Esophagus muscularis mucosa (tissue), 3 donors: Measurements from ENCODE around the gene SV2B.

Experiments used
- CTCF ChIP-seq, 3 experiments: fragments of 200-600 bp in 2 of 3; fragments of 450-650 bp in 1 of 3; sonication (generic) in 2 of 3; IDR thresholded peaks; one replicate each; pipeline ENCODE4 v1.5.1; 2017 to 2019; ENCODE audit warnings: antibody characterized with exemption in 3 of 3, mild to moderate bottlenecking in 2 of 3, moderate library complexity in 1 of 3
- POLR2A ChIP-seq: fragments of 450-650 bp; IDR thresholded peaks from one replicate; pipeline ENCODE4 v1.6.1; 2017; ENCODE audit warnings: antibody characterized with exemption, moderate library complexity, mild to moderate bottlenecking, low read depth
- POLR2AphosphoS5 ChIP-seq, 2 donors: sonication (generic); formaldehyde crosslinking; IDR thresholded peaks; one replicate each; pipeline ENCODE4 v1.6.1; 2017; ENCODE audit warnings: antibody characterized with exemption in 2 of 2

DNA sequence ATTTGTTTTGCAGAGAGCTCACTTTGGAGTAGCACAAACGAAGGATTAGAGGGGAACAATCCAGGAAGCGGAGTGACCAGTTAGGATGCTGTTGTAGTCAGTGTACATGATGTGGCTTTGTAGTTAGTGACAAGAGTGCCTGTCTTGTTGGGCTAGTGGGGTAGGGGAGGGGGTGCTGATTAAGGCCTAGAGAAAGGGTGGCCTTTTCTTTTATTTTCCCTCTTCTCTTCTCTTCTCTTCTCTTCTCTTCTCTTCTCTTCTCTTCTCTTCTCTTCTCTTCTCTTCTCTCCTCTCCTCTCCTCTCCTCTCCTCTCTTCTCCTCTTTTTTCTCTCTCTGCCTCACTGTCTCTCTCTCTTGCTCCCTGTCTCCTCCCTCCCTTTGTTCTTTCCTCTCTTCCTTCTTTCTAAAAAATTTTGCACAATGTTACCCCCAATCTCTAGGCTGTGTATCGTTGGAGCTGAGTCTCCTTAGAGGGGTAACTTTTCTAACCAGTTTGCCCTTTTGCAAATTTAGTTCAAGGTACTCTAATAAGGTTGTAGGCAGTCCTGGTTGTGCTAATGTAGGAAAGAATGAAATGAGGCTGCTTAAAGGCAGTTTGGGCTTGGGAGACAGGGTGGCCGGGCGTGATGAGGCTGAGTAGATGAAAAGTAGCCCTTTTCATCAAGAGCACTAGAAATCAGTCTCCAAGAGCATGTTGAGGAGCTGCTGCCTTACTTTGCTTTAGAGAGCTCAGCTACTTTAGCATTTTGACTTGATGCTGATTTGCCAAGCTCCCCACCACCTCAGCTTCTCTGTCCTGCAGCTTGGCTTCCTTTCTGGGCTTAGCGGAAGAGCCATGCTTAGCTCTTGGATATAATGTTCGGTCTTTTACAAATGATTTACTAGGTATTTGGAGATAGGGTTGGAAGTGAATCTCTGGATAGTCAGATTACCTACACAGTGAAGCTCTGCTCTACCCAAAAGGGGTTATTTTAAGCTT, 58.6 kb downstream of the SV2B start:
- no peak for TF ChIP-seq POLR2A
- TF ChIP-seq CTCF (IDR thresholded peaks at IDR 0.05): no peak
- TF ChIP-seq POLR2AphosphoS5 (IDR thresholded peaks at IDR 0.05): no peak
